GM23248 (cell line): Measurements from ENCODE around the gene SV2B.

Experiments used
- EZH2 ChIP-seq: fragments of 200-600 bp; sonication (generic); IDR thresholded peaks from 2 replicates; pipeline ENCODE4 v1.6.1; 2018; ENCODE audit warnings: antibody characterized with exemption, mild to moderate bottlenecking; ENCODE audit not compliant: insufficient read depth, poor library complexity, severe bottlenecking
- EZH2phosphoT487 ChIP-seq: fragments of 200-600 bp; sonication (generic); IDR thresholded peaks from 2 replicates; pipeline ENCODE4 v1.6.1; 2018; ENCODE audit warnings: antibody characterized with exemption, moderate library complexity, mild to moderate bottlenecking, low read depth; ENCODE audit not compliant: insufficient read depth

DNA sequence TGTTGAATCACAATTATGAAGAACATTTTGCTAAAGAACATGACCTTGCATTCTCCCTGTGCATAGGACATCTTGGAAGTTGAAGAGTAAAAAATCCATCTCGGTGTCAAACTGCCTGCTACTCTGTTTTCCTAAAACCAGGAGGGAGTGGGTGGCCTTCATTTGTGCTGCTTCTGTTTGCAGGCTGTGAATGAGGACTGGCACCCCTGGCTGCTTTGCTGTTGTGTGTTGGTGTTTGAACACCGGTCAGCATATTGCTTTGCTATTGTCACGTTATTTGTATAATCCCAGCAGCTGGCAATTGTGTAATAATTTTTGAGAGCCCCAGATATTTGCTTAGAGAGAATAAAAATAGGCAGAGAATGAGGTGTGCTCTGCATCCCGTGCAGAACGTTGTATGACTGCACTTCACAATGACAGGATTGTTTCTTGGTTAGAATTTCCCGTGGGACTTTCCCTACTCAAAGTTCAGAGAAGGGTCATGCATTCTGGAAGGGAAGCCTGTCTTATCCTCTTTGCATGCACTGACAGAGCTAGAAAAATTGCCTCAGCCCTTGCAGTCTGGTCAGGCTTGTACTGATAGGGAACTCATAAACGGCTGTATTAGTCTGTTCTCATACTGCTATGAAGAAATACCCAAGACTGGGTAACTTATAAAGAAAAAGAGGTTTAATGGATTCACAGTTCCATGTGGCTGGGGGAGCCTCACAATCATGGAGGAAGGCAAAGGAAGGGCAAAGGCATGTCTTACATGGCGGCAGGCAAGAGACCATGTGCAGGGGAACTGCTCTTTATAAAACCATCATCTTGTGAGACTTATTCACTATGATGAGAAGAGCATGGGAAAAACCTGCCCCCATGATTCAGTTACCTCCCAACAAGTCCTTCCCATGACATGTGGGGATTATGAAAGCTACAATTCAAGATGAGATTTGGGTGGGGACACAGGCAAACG is 16.3 kb downstream of the SV2B start:
- no peak for TF ChIP-seq EZH2phosphoT487
- TF ChIP-seq EZH2 = no peak
